ENCODE data around the gene GRID1. TPM values are rescaled to one million over a fixed set of nuclear protein-coding genes. Genes with fewer than 3 reads are reported as not detected.
"Not testable (repeated sequence)": the region's sequence is repeated elsewhere in the genome, so short reads cannot be mapped to it uniquely, and the experiment has no call there.

GRID1 gene
- total and polyA plus RNA-seq, 5 donors from 2014 or later = not detected

DNA sequence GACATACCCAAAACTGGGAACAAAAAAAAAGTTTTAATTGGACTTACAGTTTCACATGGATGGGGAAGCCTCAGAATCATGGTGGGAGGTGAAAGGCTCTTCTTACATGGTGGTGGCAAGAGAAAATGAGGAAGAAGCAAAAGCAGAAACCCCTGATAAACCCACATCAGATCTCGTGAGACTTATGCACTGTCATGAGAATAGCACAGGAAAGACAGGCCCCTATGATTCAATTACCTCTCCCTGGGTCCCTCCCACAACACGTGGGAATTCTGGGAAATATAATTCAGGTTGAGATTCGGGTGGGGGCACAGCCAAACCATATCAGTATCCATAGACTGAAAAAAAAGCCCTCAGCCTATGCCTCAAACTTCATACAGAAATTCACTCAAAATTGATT lies 647.2 kb downstream of the GRID1 start:
- H3K27me3 Mint-ChIP-seq = no peaks in the 10 kb centered on the region
- Histone ChIP-seq H3K27me3 (ENCODE audit: control insufficient read depth, insufficient read depth, low read length) (no peaks in the 10 kb centered on the region), H3K36me3 (ENCODE audit: control insufficient read depth, insufficient read depth, low read length) (no peaks in the 10 kb centered on the region), H3K27ac (ENCODE audit: insufficient read depth, low read length, poor library complexity, severe bottlenecking) (no peak overlapping the region), H3K4me3 (ENCODE audit: low read depth, low read length) (no peak overlapping the region), H3K4me1 (ENCODE audit: control insufficient read depth, insufficient read depth, low read length, poor library complexity, severe bottlenecking) (no peaks in the 10 kb centered on the region), H3K9me3 (ENCODE audit: control insufficient read depth in 2 of 2, low read length in 2 of 2) (no peaks in the 10 kb centered on the region)
- H3K4me1 Mint-ChIP-seq = no peaks in the 10 kb centered on the region
- no peak overlapping the region for H3K27ac Mint-ChIP-seq
- ATAC-seq (ENCODE audit: low read depth in 2 of 2) = no peak
- no peaks in the 10 kb centered on the region for H3K36me3 Mint-ChIP-seq
- H3K4me3 Mint-ChIP-seq = no peak overlapping the region
- DNase-seq = no peak
- H3K9me3 Mint-ChIP-seq = peaks cover 0 to 10% (median 0%) of the 10 kb centered on the region in 7 donors

DNA sequence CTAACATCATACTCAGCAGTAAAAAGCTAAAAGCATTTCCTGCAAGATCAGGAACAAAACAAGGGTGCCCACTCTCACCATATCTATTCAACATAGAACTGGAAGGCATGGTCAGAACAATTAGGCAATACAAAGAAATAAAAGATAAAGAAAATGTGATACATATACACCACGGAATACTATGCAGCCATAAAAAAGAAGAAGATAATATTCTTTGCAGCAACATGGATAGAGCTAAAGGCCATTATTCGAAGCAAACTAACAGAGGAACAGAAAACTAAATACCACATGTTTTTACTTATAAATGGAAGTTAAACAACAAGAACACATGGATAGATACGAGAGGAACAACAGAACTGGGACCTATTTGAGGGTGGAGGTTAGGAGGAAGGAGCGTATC lies 652.7 kb downstream of the GRID1 start:
- peaks cover 0 to 10% (median 1%) of the 10 kb centered on the region in 7 donors for H3K9me3 Mint-ChIP-seq
- DNase-seq = no peak
- no peaks in the 10 kb centered on the region for H3K4me1 Mint-ChIP-seq
- no peaks in the 10 kb centered on the region for H3K4me1 ChIP-seq (ENCODE audit: control insufficient read depth, insufficient read depth, low read length, poor library complexity, severe bottlenecking)
- peaks cover 0 to 6% of the 10 kb centered on the region in 2 experiments for H3K9me3 ChIP-seq (ENCODE audit: control insufficient read depth in 2 of 2, low read length in 2 of 2)
- H3K36me3 ChIP-seq (ENCODE audit: control insufficient read depth, insufficient read depth, low read length) = no peaks in the 10 kb centered on the region
- no peaks in the 10 kb centered on the region for H3K36me3 Mint-ChIP-seq
- no peaks in the 10 kb centered on the region for H3K27me3 Mint-ChIP-seq
- no peak overlapping the region for H3K4me3 ChIP-seq (ENCODE audit: low read depth, low read length)
- ATAC-seq (ENCODE audit: low read depth in 2 of 2) = no peak
- H3K4me3 Mint-ChIP-seq = no peak overlapping the region
- no peak overlapping the region for H3K27ac ChIP-seq (ENCODE audit: insufficient read depth, low read length, poor library complexity, severe bottlenecking)
- no peaks in the 10 kb centered on the region for H3K27me3 ChIP-seq (ENCODE audit: control insufficient read depth, insufficient read depth, low read length)
- H3K27ac Mint-ChIP-seq = no peak overlapping the region

DNA sequence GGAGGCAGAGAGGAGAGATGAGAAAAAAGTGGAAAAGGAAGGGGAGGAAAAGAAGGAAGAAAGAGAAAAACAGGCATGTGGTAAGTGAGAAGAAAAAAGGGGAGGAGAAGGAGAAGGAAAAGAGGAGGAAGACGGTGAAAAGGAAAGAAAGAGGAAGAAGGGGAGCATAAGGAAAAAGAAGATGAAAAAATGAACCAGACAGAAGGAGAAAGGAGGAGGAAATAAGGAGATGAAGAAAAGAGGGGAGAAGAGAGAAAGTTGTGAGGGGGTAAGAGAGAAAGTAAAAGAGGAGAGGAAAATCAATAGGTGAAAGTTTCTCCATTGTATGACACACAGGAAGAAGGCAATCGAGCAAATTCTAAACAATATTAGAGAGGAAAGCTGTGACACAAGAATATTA lies 663.8 kb downstream of the GRID1 start:
- no peaks in the 10 kb centered on the region for H3K36me3 ChIP-seq (ENCODE audit: control insufficient read depth, insufficient read depth, low read length)
- Mint-ChIP-seq H3K36me3 (no peaks in the 10 kb centered on the region), H3K27ac (no peak overlapping the region), H3K27me3 (no peaks in the 10 kb centered on the region), H3K4me1 (no peaks in the 10 kb centered on the region), H3K4me3 (no peak overlapping the region), H3K9me3 (peaks cover 0 to 7% (median 0%) of the 10 kb centered on the region in 7 donors)
- DNase-seq = no peak
- H3K27me3 ChIP-seq (ENCODE audit: control insufficient read depth, insufficient read depth, low read length) = no peaks in the 10 kb centered on the region
- H3K4me1 ChIP-seq (ENCODE audit: control insufficient read depth, insufficient read depth, low read length, poor library complexity, severe bottlenecking) = no peaks in the 10 kb centered on the region
- H3K9me3 ChIP-seq (ENCODE audit: control insufficient read depth in 2 of 2, low read length in 2 of 2) = no peaks in the 10 kb centered on the region
- ATAC-seq (ENCODE audit: low read depth in 2 of 2) = no peak
- H3K27ac ChIP-seq (ENCODE audit: insufficient read depth, low read length, poor library complexity, severe bottlenecking) = no peak overlapping the region
- no peak overlapping the region for H3K4me3 ChIP-seq (ENCODE audit: low read depth, low read length)

DNA sequence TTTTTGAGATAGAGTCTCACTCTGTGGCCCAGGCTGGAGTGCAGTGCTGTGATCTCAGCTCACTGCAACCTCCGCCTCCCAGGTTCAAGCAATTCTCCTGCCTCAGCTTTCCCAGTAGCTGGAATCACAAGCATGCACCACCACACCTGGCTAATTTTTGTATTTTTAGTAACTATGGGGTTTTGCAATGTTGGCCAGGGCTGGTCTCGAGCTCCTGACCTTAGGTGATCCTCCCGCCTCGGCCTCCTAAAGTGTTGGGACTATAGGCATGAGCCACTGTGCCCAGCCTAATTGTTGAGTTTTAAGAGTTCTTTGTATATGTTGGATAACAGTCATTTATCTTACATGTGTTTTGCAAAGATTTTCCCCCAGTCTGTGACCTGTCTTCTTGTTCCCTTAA lies 667.5 kb downstream of the GRID1 start:
- H3K9me3 Mint-ChIP-seq; DNase-seq; H3K4me3 Mint-ChIP-seq; H3K36me3 ChIP-seq (ENCODE audit: control insufficient read depth, insufficient read depth, low read length); H3K27me3 ChIP-seq (ENCODE audit: control insufficient read depth, insufficient read depth, low read length); H3K27ac Mint-ChIP-seq; H3K4me1 ChIP-seq (ENCODE audit: control insufficient read depth, insufficient read depth, low read length, poor library complexity, severe bottlenecking); H3K27me3 Mint-ChIP-seq; H3K4me3 ChIP-seq (ENCODE audit: low read depth, low read length); ATAC-seq (ENCODE audit: low read depth in 2 of 2); H3K36me3 Mint-ChIP-seq; H3K4me1 Mint-ChIP-seq; H3K9me3 ChIP-seq (ENCODE audit: control insufficient read depth in 2 of 2, low read length in 2 of 2); H3K27ac ChIP-seq (ENCODE audit: insufficient read depth, low read length, poor library complexity, severe bottlenecking): not testable (repeated sequence)

DNA sequence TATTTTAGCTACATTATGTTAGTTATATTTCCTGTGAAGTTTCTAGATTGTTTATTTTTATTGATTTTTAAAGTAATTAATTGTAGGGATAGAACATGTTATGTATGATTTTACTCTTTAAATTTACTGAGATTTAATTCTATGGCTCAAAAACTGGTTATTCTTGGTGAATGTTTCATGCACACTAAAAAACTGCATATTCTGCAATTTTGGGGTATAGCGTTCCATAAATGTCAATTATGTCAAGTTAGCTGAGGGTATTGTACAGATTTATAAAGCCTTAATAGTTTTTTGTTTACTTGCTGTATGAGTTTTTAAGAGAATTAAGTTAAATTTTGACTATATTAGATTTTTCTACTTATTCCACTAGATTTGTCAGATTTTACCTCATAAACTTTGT lies 669.7 kb downstream of the GRID1 start:
- Histone ChIP-seq H3K9me3 (ENCODE audit: control insufficient read depth in 2 of 2, low read length in 2 of 2) (no peaks in the 10 kb centered on the region), H3K27me3 (ENCODE audit: control insufficient read depth, insufficient read depth, low read length) (no peaks in the 10 kb centered on the region), H3K36me3 (ENCODE audit: control insufficient read depth, insufficient read depth, low read length) (no peaks in the 10 kb centered on the region), H3K4me1 (ENCODE audit: control insufficient read depth, insufficient read depth, low read length, poor library complexity, severe bottlenecking) (no peaks in the 10 kb centered on the region), H3K4me3 (ENCODE audit: low read depth, low read length) (no peak overlapping the region), H3K27ac (ENCODE audit: insufficient read depth, low read length, poor library complexity, severe bottlenecking) (no peak overlapping the region)
- Mint-ChIP-seq H3K36me3 (no peaks in the 10 kb centered on the region), H3K9me3 (peaks cover 0 to 12% (median 1%) of the 10 kb centered on the region in 7 donors), H3K4me3 (no peak overlapping the region), H3K4me1 (no peaks in the 10 kb centered on the region), H3K27me3 (no peaks in the 10 kb centered on the region), H3K27ac (no peak overlapping the region)
- no peak for ATAC-seq (ENCODE audit: low read depth in 2 of 2)
- no peak for DNase-seq

DNA sequence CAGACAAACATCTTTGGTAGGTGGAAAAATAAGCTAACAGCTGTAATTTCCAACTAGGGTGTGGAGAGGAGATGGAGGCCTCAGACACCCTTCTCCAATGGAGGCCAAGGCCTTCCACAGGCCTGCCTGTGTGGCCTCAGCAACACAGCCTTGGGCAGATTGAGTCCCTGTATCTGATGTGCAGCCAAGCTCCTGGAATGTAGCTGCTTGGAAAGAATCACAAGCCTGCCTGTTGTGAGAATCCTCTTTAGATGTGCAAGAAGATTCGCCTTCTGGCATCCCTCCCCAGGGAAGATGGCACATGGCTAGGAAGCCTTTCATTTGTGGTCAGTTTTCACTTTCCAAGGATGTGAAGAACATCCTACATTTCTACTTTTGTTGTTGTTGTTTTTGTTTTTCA lies 684.0 kb downstream of the GRID1 start:
- H3K27me3 Mint-ChIP-seq = peaks cover 9% of the 10 kb centered on the region
- ATAC-seq (ENCODE audit: low read depth in 2 of 2) (no peak), DNase-seq (no peak)
- no peaks in the 10 kb centered on the region for H3K36me3 Mint-ChIP-seq
- H3K4me3 Mint-ChIP-seq = no peak overlapping the region
- Histone ChIP-seq H3K27ac (ENCODE audit: insufficient read depth, low read length, poor library complexity, severe bottlenecking) (no peak overlapping the region), H3K4me3 (ENCODE audit: low read depth, low read length) (no peak overlapping the region), H3K36me3 (ENCODE audit: control insufficient read depth, insufficient read depth, low read length) (no peaks in the 10 kb centered on the region), H3K27me3 (ENCODE audit: control insufficient read depth, insufficient read depth, low read length) (peaks cover 3% of the 10 kb centered on the region), H3K9me3 (ENCODE audit: control insufficient read depth in 2 of 2, low read length in 2 of 2) (no peaks in the 10 kb centered on the region), H3K4me1 (ENCODE audit: control insufficient read depth, insufficient read depth, low read length, poor library complexity, severe bottlenecking) (no peaks in the 10 kb centered on the region)
- no peaks in the 10 kb centered on the region for H3K4me1 Mint-ChIP-seq
- no peak overlapping the region for H3K27ac Mint-ChIP-seq
- H3K9me3 Mint-ChIP-seq = peaks cover 0 to 4% (median 0%) of the 10 kb centered on the region in 7 donors

DNA sequence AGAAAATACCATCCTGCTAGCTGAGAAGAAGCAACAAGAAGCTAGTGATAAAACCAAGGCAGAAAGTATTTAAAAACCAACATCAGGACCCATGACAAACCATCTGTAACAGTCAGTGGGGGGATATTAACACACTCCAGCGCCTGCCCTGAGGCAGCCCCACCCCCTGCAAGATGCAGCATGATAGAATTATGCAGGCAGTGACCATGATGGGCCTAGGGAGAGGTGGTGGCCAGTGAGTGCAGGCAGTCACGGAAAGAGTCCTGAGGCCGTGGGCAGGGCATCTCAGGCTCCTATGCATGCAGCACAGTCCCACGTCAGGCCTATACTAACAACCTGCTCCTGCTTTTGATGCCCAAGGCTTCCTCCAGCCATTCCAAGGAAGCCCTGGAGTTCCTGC lies 686.9 kb downstream of the GRID1 start:
- peaks cover 3% of the 10 kb centered on the region for H3K27me3 ChIP-seq (ENCODE audit: control insufficient read depth, insufficient read depth, low read length)
- Mint-ChIP-seq H3K9me3 (peaks cover 0 to 3% (median 0%) of the 10 kb centered on the region in 7 donors), H3K4me3 (no peak overlapping the region), H3K4me1 (no peaks in the 10 kb centered on the region), H3K27me3 (no peaks in the 10 kb centered on the region), H3K36me3 (no peaks in the 10 kb centered on the region), H3K27ac (no peak overlapping the region)
- no peaks in the 10 kb centered on the region for H3K36me3 ChIP-seq (ENCODE audit: control insufficient read depth, insufficient read depth, low read length)
- H3K4me1 ChIP-seq (ENCODE audit: control insufficient read depth, insufficient read depth, low read length, poor library complexity, severe bottlenecking) = no peaks in the 10 kb centered on the region
- DNase-seq (no peak), ATAC-seq (ENCODE audit: low read depth in 2 of 2) (no peak)
- no peak overlapping the region for H3K27ac ChIP-seq (ENCODE audit: insufficient read depth, low read length, poor library complexity, severe bottlenecking)
- H3K4me3 ChIP-seq (ENCODE audit: low read depth, low read length) = no peak overlapping the region
- no peaks in the 10 kb centered on the region for H3K9me3 ChIP-seq (ENCODE audit: control insufficient read depth in 2 of 2, low read length in 2 of 2)

DNA sequence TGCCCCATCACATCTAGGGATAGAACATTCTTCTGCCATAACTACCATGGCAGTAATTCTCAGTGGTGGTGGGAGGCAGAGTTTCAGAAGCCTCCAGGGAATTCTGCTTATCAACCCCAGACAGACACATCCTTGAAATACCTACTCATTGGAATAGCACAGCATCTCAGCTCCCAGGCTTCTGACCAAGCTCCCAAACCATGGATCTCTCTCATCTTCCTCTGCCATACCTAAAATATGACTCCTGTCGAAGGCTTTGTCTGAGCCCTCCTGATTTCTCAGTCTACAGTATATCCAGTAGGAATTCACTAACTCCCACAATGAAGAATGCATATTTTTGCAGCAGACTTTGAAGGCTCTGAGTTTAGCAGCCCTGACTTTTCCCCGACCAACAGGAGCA lies 687.5 kb downstream of the GRID1 start:
- Histone ChIP-seq H3K27me3 (ENCODE audit: control insufficient read depth, insufficient read depth, low read length) (peaks cover 3% of the 10 kb centered on the region), H3K9me3 (ENCODE audit: control insufficient read depth in 2 of 2, low read length in 2 of 2) (no peaks in the 10 kb centered on the region), H3K36me3 (ENCODE audit: control insufficient read depth, insufficient read depth, low read length) (no peaks in the 10 kb centered on the region), H3K27ac (ENCODE audit: insufficient read depth, low read length, poor library complexity, severe bottlenecking) (no peak overlapping the region), H3K4me1 (ENCODE audit: control insufficient read depth, insufficient read depth, low read length, poor library complexity, severe bottlenecking) (no peaks in the 10 kb centered on the region), H3K4me3 (ENCODE audit: low read depth, low read length) (no peak overlapping the region)
- no peaks in the 10 kb centered on the region for H3K27me3 Mint-ChIP-seq
- H3K4me3 Mint-ChIP-seq = no peak overlapping the region
- H3K27ac Mint-ChIP-seq = no peak overlapping the region
- H3K4me1 Mint-ChIP-seq = no peaks in the 10 kb centered on the region
- H3K9me3 Mint-ChIP-seq = peaks cover 0 to 3% (median 0%) of the 10 kb centered on the region in 7 donors
- ATAC-seq (ENCODE audit: low read depth in 2 of 2) (no peak), DNase-seq (no peak)
- H3K36me3 Mint-ChIP-seq = no peaks in the 10 kb centered on the region

Data from CD4-positive, CD25-positive, alpha-beta regulatory T cell (primary cell).